ENCODE results near the gene ZNF503. TPM values are rescaled to one million over a fixed set of nuclear protein-coding genes. Genes with fewer than 3 reads are reported as not detected.

Gene ZNF503
- total RNA-seq, 3 donors from 2014 or later: 3.7 to 32.3 (median 6.1) TPM

DNA sequence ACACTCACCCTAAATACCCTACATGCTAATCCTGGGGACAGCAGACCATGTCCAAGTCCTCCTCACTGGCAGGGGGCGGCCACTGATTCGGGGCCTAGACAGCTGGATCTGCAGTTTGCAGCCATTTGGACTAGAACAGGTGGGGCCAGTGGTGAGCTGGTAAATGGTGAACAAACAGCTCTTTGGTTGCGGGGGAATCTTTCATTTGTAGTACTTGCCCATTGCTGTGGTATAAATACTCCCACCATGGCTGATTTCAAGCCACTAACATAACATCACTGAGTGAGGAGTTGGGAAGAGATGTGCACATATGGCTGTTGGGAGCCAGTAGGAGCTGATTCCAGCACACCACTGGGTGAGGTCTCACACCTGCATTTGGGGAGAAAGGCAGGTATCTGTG is 13.5 kb downstream of the ZNF503 start:
- Histone ChIP-seq H3K9me3 (no peaks in the 10 kb centered on the region), H3K4me1 (ENCODE audit: low read depth) (no peaks in the 10 kb centered on the region), H3K4me3 (no peak overlapping the region), H3K36me3 (ENCODE audit: low read depth) (no peaks in the 10 kb centered on the region)
- intact Hi-C loops (cut with DNase I, micrococcal nuclease): no loop called here
- ATAC-seq (no peak), DNase-seq (no peak)
- TF ChIP-seq, protein P1, sequence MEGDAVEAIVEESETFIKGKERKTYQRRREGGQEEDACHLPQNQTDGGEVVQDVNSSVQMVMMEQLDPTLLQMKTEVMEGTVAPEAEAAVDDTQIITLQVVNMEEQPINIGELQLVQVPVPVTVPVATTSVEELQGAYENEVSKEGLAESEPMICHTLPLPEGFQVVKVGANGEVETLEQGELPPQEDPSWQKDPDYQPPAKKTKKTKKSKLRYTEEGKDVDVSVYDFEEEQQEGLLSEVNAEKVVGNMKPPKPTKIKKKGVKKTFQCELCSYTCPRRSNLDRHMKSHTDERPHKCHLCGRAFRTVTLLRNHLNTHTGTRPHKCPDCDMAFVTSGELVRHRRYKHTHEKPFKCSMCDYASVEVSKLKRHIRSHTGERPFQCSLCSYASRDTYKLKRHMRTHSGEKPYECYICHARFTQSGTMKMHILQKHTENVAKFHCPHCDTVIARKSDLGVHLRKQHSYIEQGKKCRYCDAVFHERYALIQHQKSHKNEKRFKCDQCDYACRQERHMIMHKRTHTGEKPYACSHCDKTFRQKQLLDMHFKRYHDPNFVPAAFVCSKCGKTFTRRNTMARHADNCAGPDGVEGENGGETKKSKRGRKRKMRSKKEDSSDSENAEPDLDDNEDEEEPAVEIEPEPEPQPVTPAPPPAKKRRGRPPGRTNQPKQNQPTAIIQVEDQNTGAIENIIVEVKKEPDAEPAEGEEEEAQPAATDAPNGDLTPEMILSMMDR (IDR thresholded peaks at IDR 0.05): no peak

DNA sequence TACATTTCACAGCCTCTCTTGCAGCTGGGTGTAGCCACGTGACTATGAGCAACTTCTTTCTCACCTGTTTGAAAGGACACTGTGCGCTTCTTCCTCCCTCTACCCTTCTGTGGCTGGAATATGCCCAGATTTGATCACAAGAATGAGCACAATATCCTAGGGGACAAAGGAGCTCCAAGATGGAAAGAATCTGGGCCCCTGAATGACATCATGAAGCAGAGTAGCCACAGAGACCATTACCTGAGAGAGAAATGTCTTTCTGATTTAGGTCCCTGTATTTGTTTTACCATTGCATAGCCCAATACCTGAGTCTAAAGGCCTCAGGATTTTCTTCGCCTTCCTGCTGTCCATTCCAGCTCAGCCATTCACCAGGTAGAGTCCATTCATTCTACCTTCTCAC is 15.4 kb downstream of the ZNF503 start:
- TF ChIP-seq, protein P1 (IDR thresholded peaks at IDR 0.05): no peak
- Histone ChIP-seq H3K4me1 (ENCODE audit: low read depth) (no peaks in the 10 kb centered on the region), H3K4me3 (no peak overlapping the region), H3K36me3 (ENCODE audit: low read depth) (no peaks in the 10 kb centered on the region), H3K9me3 (no peaks in the 10 kb centered on the region)
- ATAC-seq: no peak
- no peak for DNase-seq
- intact Hi-C loops (cut with DNase I, micrococcal nuclease): no loop called here

DNA sequence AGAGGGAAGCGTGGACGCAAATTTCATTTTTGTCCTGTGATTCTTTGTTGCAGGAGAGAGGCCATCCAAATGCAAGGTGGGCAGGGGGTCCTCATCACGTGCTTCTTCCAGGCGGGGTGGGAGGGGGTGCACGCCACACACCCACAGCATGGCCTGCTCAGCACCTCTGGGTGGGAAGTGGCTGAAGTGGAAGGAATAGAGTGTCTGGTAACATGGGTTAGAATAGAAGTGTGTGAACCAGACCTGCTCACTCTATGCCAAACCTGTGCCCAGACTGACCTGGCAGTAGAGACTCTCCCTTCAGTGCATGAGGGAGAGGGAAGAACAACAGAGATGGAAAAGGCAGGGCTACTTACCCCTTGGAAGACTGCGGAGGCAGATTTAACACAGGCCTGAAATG is 21.7 kb downstream of the ZNF503 start:
- DNase-seq (no peak), ATAC-seq (no peak)
- Histone ChIP-seq H3K4me3 (no peak overlapping the region), H3K4me1 (ENCODE audit: low read depth) (no peaks in the 10 kb centered on the region), H3K9me3 (no peaks in the 10 kb centered on the region), H3K36me3 (ENCODE audit: low read depth) (no peaks in the 10 kb centered on the region)
- TF ChIP-seq, protein P1 (IDR thresholded peaks at IDR 0.05): no peak
- intact Hi-C loops (cut with DNase I, micrococcal nuclease): no loop called here

DNA sequence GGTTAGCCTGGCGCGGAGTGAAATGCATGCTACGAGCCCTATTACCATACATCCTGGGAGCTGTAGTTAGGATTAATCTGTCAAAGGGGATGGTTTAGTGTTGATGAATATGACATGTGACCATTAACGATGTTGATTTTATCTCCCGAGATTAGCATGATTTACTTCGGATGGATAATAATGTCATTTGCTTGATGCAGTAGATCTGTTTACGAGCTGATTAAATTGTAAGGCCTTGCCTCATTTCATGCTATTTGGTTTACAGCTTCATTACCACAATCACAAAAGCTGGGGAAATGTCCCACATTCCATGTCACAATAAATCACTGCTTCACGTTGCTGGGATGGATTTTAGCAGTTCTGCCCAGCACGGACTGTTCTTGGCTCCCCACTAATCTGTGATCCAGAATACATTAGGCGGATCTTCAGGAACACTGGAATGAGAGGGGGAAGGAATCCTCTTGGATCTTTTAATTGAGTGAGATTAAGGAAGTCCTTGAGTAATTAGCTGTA is 22.3 kb downstream of the ZNF503 start:
- Histone ChIP-seq H3K4me1 (ENCODE audit: low read depth) (no peaks in the 10 kb centered on the region), H3K9me3 (no peaks in the 10 kb centered on the region), H3K36me3 (ENCODE audit: low read depth) (no peaks in the 10 kb centered on the region), H3K4me3 (no peak overlapping the region)
- intact Hi-C loops (cut with DNase I, micrococcal nuclease): no loop called here
- ATAC-seq: no peak
- DNase-seq: no peak
- TF ChIP-seq, protein P1 (IDR thresholded peaks at IDR 0.05): no peak

DNA sequence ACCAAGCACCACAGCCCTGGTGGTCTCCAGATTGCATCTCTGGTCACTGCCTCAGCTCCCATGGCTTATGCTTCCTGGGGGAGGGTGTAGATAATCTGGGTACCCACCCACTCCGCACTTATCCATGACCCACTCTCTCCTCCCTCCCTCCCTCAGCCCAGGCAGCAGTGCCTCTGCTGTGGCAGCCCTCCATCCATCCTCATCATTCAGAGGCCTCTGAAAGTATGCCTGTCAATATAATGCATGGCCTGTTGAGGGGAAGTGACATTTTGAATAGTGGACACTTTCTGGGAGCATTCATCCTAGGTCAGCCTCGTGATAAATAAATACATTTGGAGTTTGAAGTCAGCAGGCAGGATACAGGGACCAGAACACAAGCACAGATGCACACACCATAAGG is 23.2 kb downstream of the ZNF503 start:
- ATAC-seq (no peak), DNase-seq (no peak)
- Histone ChIP-seq H3K36me3 (ENCODE audit: low read depth) (no peaks in the 10 kb centered on the region), H3K4me1 (ENCODE audit: low read depth) (no peaks in the 10 kb centered on the region), H3K9me3 (no peaks in the 10 kb centered on the region), H3K4me3 (no peak overlapping the region)
- intact Hi-C loops (cut with DNase I, micrococcal nuclease): no loop called here
- TF ChIP-seq, protein P1 (IDR thresholded peaks at IDR 0.05): no peak

DNA sequence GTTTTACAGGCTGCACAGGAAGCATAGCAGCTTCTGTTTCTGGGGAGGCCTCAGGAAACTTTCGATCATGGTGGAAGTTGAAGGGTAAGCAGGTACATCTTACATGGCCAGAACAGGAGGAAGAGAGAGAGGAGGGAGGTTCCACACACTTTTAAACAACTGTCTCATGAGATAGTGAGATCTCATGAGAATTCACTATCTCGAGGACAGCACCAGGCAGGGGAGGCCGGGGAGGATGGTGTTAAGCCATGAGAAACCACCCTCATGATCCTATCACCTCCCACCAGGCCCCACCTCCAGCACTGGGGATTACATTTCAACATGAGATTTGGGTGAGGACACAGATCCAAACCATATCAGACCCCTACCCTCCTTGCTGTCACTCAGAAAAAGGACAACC is 23.7 kb downstream of the ZNF503 start:
- TF ChIP-seq, protein P1 (IDR thresholded peaks at IDR 0.05): no peak
- Histone ChIP-seq H3K36me3 (ENCODE audit: low read depth) (no peaks in the 10 kb centered on the region), H3K4me1 (ENCODE audit: low read depth) (no peaks in the 10 kb centered on the region), H3K9me3 (no peaks in the 10 kb centered on the region), H3K4me3 (no peak overlapping the region)
- DNase-seq: no peak
- ATAC-seq: no peak
- intact Hi-C loops (cut with DNase I, micrococcal nuclease): no loop called here
